Non-pigmented ciliary epithelial cell (primary cell): ENCODE results near the gene CLEC4F.
"Not testable (repeated sequence)": the region's sequence is repeated elsewhere in the genome, so short reads cannot be mapped to it uniquely, and the experiment has no call there.

ENCODE experiments used
- DNase-seq: peaks from one replicate; pipeline ENCODE4 v3.0.0-alpha.2; 2010; ENCODE audit warnings: low read depth

The CLEC4F gene

GRCh38 chr2:70826696-70827350 lies 6.4 kb upstream of the CLEC4F start:
- no peak for DNase-seq

GRCh38 chr2:70823249-70823648 lies 2.9 kb upstream of the CLEC4F start:
- DNase-seq = no peak

GRCh38 chr2:70822843-70823242 lies 2.4 kb upstream of the CLEC4F start:
- DNase-seq = no peak

GRCh38 chr2:70817284-70817954 lies 3.0 kb downstream of the CLEC4F start:
- no peak for DNase-seq

- DNase-seq = no peak
Measured at GRCh38 chr2:70816726-70817125, 3.7 kb downstream of the CLEC4F start.

- no peak for DNase-seq
Measured at GRCh38 chr2:70808983-70809958, 11.1 kb downstream of the CLEC4F start.

GRCh38 chr2:70807828-70808118 lies 12.6 kb downstream of the CLEC4F start:
- no peak for DNase-seq

- no peak for DNase-seq
Measured at GRCh38 chr2:70807102-70807827, 13.1 kb downstream of the CLEC4F start.

- no peak for DNase-seq
Measured at GRCh38 chr2:70806620-70807019, 13.8 kb downstream of the CLEC4F start.

GRCh38 chr2:70806013-70806412 lies 14.4 kb downstream of the CLEC4F start:
- no peak for DNase-seq

- DNase-seq = no peak
Measured at GRCh38 chr2:70801607-70802263, 18.7 kb downstream of the CLEC4F start.

GRCh38 chr2:70799706-70800105 lies 20.7 kb downstream of the CLEC4F start:
- no peak for DNase-seq

GRCh38 chr2:70797996-70798395 lies 22.4 kb downstream of the CLEC4F start:
- not testable (repeated sequence) for DNase-seq

- no peak for DNase-seq
Measured at GRCh38 chr2:70797506-70797905, 22.9 kb downstream of the CLEC4F start.

- no peak for DNase-seq
Measured at GRCh38 chr2:70796262-70796661, 24.1 kb downstream of the CLEC4F start.

GRCh38 chr2:70795164-70795995 lies 25.0 kb downstream of the CLEC4F start:
- no peak for DNase-seq

- DNase-seq = no peak
Measured at GRCh38 chr2:70793450-70793849, 26.9 kb downstream of the CLEC4F start.

- no peak for DNase-seq
Measured at GRCh38 chr2:70790136-70790828, 30.1 kb downstream of the CLEC4F start, which contains the start of gene FIGLA. Gene FIGLA (minus strand): TSS chr2:70790643. CDS start chr2:70790638, 5 bp downstream.

GRCh38 chr2:70789304-70790135 lies 30.9 kb downstream of the CLEC4F start:
- no peak for DNase-seq
